Tibial artery (tissue), 4 donors: ENCODE results near the gene RIC3.

Experiments used
- DNase-seq, 2 donors: peaks; one replicate each; pipeline ENCODE4 v3.0.0-alpha.2; 2019
- H3K27ac ChIP-seq, 2 donors: fragments of 200-600 bp; sonication (generic) in 1 of 2; 1 replicate in 1 of 2; 2 replicates in 1 of 2; pipeline ENCODE4 v1.5.1; 2018 to 2019; ENCODE audit warnings: mild to moderate bottlenecking in 1 of 2
- H3K27me3 ChIP-seq, 2 donors: fragments of 200-600 bp; sonication (generic) in 1 of 2; one replicate each; pipeline versions ENCODE4 v1.5.1 to v1.6.0; 2016 to 2019
- H3K36me3 ChIP-seq, 3 donors: fragments of 200-600 bp; sonication (generic) in 2 of 3; one replicate each; pipeline ENCODE4 v1.5.1; 2016 to 2019; ENCODE audit warnings: mild to moderate bottlenecking in 2 of 3
- H3K4me1 ChIP-seq, 4 donors: fragments of 200-600 bp; sonication (generic) in 2 of 4; 1 replicate in 3 of 4; 2 replicates in 1 of 4; pipeline ENCODE4 v1.5.1; 2016 to 2019
- H3K4me3 ChIP-seq, 2 donors: fragments of 200-600 bp; sonication (generic) in 1 of 2; 1 replicate in 1 of 2; 2 replicates in 1 of 2; pipeline ENCODE4 v1.5.1; 2018 to 2019; ENCODE audit warnings: mild to moderate bottlenecking in 2 of 2
- H3K9me3 ChIP-seq, 3 donors: fragments of 200-600 bp; sonication (generic) in 1 of 3; one replicate each; pipeline ENCODE4 v1.5.1; 2016 to 2019
- intact Hi-C: fragments of 100-400 bp; cut with DNase I; formaldehyde crosslinking; loops from one replicate; pipeline ENCODE4 v1.15.0; 2023; ENCODE audit warnings: low total_unique reads
- TF ChIP-seq, protein P1 (sequence below), 2 experiments: fragments of 200-600 bp in 1 of 2; fragments of 450-650 bp in 1 of 2; IDR thresholded peaks; one replicate each; pipeline ENCODE4 v1.5.1; 2017 to 2019; ENCODE audit warnings: antibody characterized with exemption in 2 of 2, mild to moderate bottlenecking in 1 of 2, moderate library complexity in 1 of 2

Gene RIC3

DNA sequence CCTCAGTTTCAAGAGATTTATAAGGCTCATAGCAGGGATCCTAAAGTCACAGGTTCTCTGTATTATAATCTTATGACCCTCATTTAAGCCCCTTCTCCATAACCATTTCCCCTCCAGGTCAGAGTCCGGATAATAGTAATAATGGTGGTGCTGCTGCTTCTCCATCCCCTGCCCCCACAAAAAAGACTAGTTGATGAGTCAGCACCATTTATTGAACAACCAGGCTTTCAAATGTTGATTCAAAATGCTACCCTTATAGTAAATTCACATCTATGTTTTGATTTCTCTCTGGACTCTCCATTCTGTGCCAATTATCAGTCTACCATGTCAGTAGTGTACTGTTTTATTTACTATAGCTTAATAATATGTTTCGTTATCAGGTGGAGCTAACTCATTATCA is 17.6 kb upstream of the RIC3 start:
- no peak overlapping the region for H3K4me3 ChIP-seq
- intact Hi-C loops: no loop called here
- no peak overlapping the region for H3K27ac ChIP-seq
- H3K36me3 ChIP-seq: no peaks in the 10 kb centered on the region
- H3K9me3 ChIP-seq: no peaks in the 10 kb centered on the region
- no peak for DNase-seq
- no peaks in the 10 kb centered on the region for H3K4me1 ChIP-seq
- TF ChIP-seq, protein P1, sequence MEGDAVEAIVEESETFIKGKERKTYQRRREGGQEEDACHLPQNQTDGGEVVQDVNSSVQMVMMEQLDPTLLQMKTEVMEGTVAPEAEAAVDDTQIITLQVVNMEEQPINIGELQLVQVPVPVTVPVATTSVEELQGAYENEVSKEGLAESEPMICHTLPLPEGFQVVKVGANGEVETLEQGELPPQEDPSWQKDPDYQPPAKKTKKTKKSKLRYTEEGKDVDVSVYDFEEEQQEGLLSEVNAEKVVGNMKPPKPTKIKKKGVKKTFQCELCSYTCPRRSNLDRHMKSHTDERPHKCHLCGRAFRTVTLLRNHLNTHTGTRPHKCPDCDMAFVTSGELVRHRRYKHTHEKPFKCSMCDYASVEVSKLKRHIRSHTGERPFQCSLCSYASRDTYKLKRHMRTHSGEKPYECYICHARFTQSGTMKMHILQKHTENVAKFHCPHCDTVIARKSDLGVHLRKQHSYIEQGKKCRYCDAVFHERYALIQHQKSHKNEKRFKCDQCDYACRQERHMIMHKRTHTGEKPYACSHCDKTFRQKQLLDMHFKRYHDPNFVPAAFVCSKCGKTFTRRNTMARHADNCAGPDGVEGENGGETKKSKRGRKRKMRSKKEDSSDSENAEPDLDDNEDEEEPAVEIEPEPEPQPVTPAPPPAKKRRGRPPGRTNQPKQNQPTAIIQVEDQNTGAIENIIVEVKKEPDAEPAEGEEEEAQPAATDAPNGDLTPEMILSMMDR (IDR thresholded peaks at IDR 0.05): no peak
- no peaks in the 10 kb centered on the region for H3K27me3 ChIP-seq

DNA sequence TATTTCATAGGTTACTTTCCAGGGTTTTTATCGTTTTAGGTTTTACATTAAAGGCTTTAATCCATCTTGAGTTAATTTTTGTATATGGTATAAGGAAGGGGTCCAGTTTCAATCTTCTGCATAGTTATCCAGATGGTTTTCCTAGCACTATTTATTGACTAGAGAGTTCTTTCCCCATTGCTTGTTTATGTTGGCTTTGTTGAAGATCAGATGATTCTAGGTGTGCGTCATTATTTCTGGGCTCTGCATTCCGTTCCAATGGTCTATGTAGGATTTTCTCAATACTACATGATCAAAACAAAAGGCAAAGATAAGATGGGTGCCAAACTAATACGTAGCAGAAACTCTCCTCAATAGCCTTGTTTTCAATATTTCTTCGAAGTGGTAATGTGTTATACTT is 14.3 kb upstream of the RIC3 start:
- Histone ChIP-seq H3K4me1 (no peaks in the 10 kb centered on the region), H3K27ac (no peak overlapping the region), H3K9me3 (no peaks in the 10 kb centered on the region), H3K27me3 (no peaks in the 10 kb centered on the region), H3K36me3 (no peaks in the 10 kb centered on the region), H3K4me3 (no peak overlapping the region)
- no peak for DNase-seq
- TF ChIP-seq, protein P1 (IDR thresholded peaks at IDR 0.05): no peak
- intact Hi-C loops: no loop called here

DNA sequence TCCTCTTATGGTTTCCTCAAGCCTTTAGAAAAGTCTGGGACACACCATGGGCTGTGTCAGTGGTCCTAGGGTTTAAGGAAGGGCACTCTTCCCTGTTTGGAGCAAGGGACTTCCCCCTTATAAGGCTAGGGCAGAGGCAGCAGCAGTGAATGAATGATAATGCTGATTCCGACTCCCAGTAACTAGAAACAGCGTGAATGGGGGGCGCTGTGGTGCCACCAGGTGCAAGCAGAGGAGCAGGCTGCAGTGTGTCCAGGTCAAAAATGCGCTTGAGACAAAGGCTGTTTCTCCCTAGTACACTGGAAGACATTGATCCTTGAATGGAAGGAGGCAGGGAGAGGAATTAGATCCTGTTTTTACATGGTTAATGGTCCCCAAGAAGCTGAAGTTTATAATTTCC is 11.6 kb upstream of the RIC3 start:
- Histone ChIP-seq H3K4me3 (no peak overlapping the region), H3K9me3 (no peaks in the 10 kb centered on the region), H3K36me3 (no peaks in the 10 kb centered on the region), H3K27ac (no peak overlapping the region), H3K27me3 (peaks cover 0 to 6% of the 10 kb centered on the region in 2 donors), H3K4me1 (no peaks in the 10 kb centered on the region)
- no peak for DNase-seq
- intact Hi-C loops: no loop called here
- TF ChIP-seq, protein P1 (IDR thresholded peaks at IDR 0.05): no peak

DNA sequence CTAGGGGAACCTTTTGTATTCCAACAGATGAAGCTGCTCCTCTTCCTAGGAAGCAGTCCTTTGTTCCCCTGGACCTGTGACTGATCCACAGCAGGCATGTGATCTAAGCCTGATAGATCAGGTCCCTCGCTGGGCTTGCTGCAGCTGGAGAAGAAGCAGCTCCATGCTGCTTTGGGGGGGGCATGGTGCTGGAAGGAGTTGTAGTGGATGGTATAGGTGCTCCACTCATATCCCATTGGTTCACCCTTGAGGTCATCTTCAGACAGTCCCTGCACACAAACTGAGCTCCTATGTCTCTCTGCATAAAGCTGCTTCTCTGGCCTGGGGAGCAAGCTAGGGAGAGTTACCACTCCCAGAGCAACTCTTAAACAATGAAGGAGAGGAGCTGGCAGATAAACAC is 9.5 kb upstream of the RIC3 start:
- DNase-seq: no peak
- no peak overlapping the region for H3K27ac ChIP-seq
- H3K4me1 ChIP-seq: no peaks in the 10 kb centered on the region
- TF ChIP-seq, protein P1 (IDR thresholded peaks at IDR 0.05): no peak
- no peaks in the 10 kb centered on the region for H3K9me3 ChIP-seq
- intact Hi-C loops: no loop called here
- H3K27me3 ChIP-seq: peaks cover 0 to 6% of the 10 kb centered on the region in 2 donors
- H3K36me3 ChIP-seq: no peaks in the 10 kb centered on the region
- H3K4me3 ChIP-seq: no peak overlapping the region

DNA sequence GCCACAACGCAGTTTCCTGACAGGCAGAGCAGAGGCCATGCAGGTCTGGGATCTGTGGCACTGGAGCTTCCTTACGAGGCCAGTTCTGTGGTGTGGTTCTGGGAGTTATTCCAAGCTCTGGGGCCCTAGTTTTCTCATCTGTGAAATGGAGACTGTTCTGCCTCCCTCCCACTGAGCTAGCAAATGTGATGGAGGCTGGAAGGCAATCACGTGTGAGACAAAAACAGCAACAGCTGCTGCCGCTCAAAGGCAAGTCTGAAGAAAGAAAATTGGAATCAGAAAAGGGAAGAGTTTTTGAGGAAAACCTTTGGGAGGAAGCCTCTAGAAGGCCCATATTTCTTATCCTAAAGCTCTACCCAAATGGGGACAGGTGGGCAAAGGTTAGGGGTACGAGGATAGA is 8.3 kb upstream of the RIC3 start:
- intact Hi-C loops: no loop called here
- Histone ChIP-seq H3K27ac (no peak overlapping the region), H3K4me3 (no peak overlapping the region), H3K27me3 (peaks cover 0 to 6% of the 10 kb centered on the region in 2 donors), H3K36me3 (no peaks in the 10 kb centered on the region), H3K4me1 (no peaks in the 10 kb centered on the region), H3K9me3 (no peaks in the 10 kb centered on the region)
- DNase-seq: no peak
- TF ChIP-seq, protein P1 (IDR thresholded peaks at IDR 0.05): no peak

DNA sequence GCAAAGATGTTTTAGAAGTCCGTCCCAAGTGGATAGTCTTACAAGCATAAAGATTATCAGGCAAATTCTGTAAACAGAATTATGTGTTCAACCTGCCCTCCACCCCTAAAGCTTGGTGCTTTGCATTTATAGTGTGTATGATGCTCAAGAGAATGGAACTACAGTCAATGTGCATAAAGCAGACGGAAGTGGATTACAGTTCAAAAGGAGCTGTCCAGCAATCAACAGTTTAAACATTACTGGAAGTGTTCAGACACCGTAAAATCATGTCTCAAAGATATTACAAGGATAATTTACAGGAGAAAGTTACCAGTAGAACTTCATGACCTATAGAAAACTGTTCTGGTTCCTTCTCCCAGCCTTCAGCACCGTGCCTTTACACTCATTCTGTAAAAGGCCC is 1.0 kb downstream of the RIC3 start:
- peak overlapping the region; percentile 57 to 63 for H3K4me3 ChIP-seq
- no peak for DNase-seq
- intact Hi-C loops: no loop called here

More for the DNA sequence above, 1.0 kb downstream of the RIC3 start:
- H3K27ac ChIP-seq: no peak overlapping the region
- TF ChIP-seq, protein P1 (IDR thresholded peaks at IDR 0.05): no peak
- no peaks in the 10 kb centered on the region for H3K36me3 ChIP-seq
- peaks cover 0 to 13% of the 10 kb centered on the region in 2 donors for H3K27me3 ChIP-seq
- H3K9me3 ChIP-seq: no peaks in the 10 kb centered on the region
- peaks cover 0 to 15% (median 2%) of the 10 kb centered on the region in 4 donors for H3K4me1 ChIP-seq
